ENCODE results near the gene RNF4.
"Not testable (repeated sequence)": the region's sequence is repeated elsewhere in the genome, so short reads cannot be mapped to it uniquely, and the experiment has no call there.

The RNF4 gene

GRCh38 chr4:2459589-2460349, 9.1 kb upstream of the RNF4 start:
- no peak for DNase-seq

GRCh38 chr4:2461246-2461960, 7.5 kb upstream of the RNF4 start:
- no peak for DNase-seq

- DNase-seq: peak; percentile 79
Measured at GRCh38 chr4:2462218-2462991, 6.5 kb upstream of the RNF4 start.

GRCh38 chr4:2462992-2463762, 5.7 kb upstream of the RNF4 start:
- no peak for DNase-seq

- DNase-seq: no peak
Measured at GRCh38 chr4:2465032-2465431, 3.9 kb upstream of the RNF4 start.

- not testable (repeated sequence) for DNase-seq
Measured at GRCh38 chr4:2465544-2465943, 3.4 kb upstream of the RNF4 start.

GRCh38 chr4:2469192-2469984, 482 bp downstream of the RNF4 start:
- peak; percentile 82 for DNase-seq

GRCh38 chr4:2470791-2471190, 1.9 kb downstream of the RNF4 start:
- DNase-seq: peak; percentile 38

GRCh38 chr4:2472187-2472586, 3.3 kb downstream of the RNF4 start:
- DNase-seq: no peak

- no peak for DNase-seq
Measured at GRCh38 chr4:2478229-2478628, 9.3 kb downstream of the RNF4 start.

- no peak for DNase-seq
Measured at GRCh38 chr4:2480649-2481048, 11.7 kb downstream of the RNF4 start.

GRCh38 chr4:2482192-2482591, 13.3 kb downstream of the RNF4 start:
- no peak for DNase-seq

- DNase-seq: peak; percentile 81
Measured at GRCh38 chr4:2482693-2483092, 13.8 kb downstream of the RNF4 start.

- DNase-seq: no peak
Measured at GRCh38 chr4:2483237-2483636, 14.3 kb downstream of the RNF4 start.

GRCh38 chr4:2484185-2484584, 15.3 kb downstream of the RNF4 start:
- no peak for DNase-seq

- DNase-seq: peak; percentile 72
Measured at GRCh38 chr4:2484993-2485392, 16.1 kb downstream of the RNF4 start.

- DNase-seq: no peak
Measured at GRCh38 chr4:2485956-2486355, 17.1 kb downstream of the RNF4 start.

GRCh38 chr4:2486981-2487380, 18.1 kb downstream of the RNF4 start:
- no peak for DNase-seq

- DNase-seq: peak; percentile 61
Measured at GRCh38 chr4:2487632-2488031, 18.7 kb downstream of the RNF4 start.

- no peak for DNase-seq
Measured at GRCh38 chr4:2489081-2489805, 20.3 kb downstream of the RNF4 start.

GRCh38 chr4:2489841-2490552, 21.1 kb downstream of the RNF4 start:
- no peak for DNase-seq
